Vagina (tissue), 2 donors: ENCODE results near the gene TDG. TPM values are rescaled to one million over a fixed set of nuclear protein-coding genes. Genes with fewer than 3 reads are reported as not detected.

ENCODE experiments used
- DNase-seq, 2 donors: peaks; one replicate each; pipeline ENCODE4 v3.0.0-alpha.2; 2017; ENCODE audit errors: extremely low spot score in 2 of 2
- H3K27ac ChIP-seq: fragments of 200-600 bp; sonication (generic); one replicate; pipeline ENCODE4 v1.5.1; 2019
- H3K27me3 ChIP-seq: fragments of 200-600 bp; sonication (generic); one replicate; pipeline ENCODE4 v1.5.1; 2019
- H3K36me3 ChIP-seq, 2 donors: fragments of 200-600 bp; sonication (generic); one replicate each; pipeline ENCODE4 v1.5.1; 2017 to 2019
- H3K4me1 ChIP-seq: fragments of 200-600 bp; sonication (generic); one replicate; pipeline ENCODE4 v1.5.1; 2019
- H3K4me3 ChIP-seq, 2 donors: fragments of 200-600 bp; sonication (generic); 1 replicate in 1 of 2; 2 replicates in 1 of 2; pipeline ENCODE4 v1.5.1; 2016 to 2019
- H3K9me3 ChIP-seq: fragments of 200-600 bp; sonication (generic); one replicate; pipeline ENCODE4 v1.5.1; 2019
- POLR2A ChIP-seq, 2 donors: fragments of 450-650 bp; IDR thresholded peaks; one replicate each; pipeline ENCODE4 v1.6.1; 2017; ENCODE audit warnings: antibody characterized with exemption in 2 of 2, mild to moderate bottlenecking in 2 of 2, moderate library complexity in 2 of 2
- POLR2AphosphoS5 ChIP-seq, 2 donors: sonication (generic); formaldehyde crosslinking; IDR thresholded peaks; one replicate each; pipeline ENCODE4 v1.9.0; 2017; ENCODE audit warnings: antibody characterized with exemption in 2 of 2, mild to moderate bottlenecking in 2 of 2, low read depth in 1 of 2; ENCODE audit not compliant: insufficient read depth in 1 of 2
- intact Hi-C: fragments of 100-400 bp; cut with DNase I; formaldehyde crosslinking; loops from one replicate; pipeline ENCODE4 v1.15.1; 2023
- total RNA-seq: library from RNA; depleted of rRNA; stranded (reverse); fragments of >200 nt; gene quantifications from one replicate; pipeline ENCODE4 v1.2.3, GENCODE V29; 2016
- TF ChIP-seq, protein P1 (sequence below), 3 experiments: fragments of 450-650 bp in 2 of 3; fragments of 200-600 bp in 1 of 3; sonication (generic) in 1 of 3; IDR thresholded peaks; one replicate each; pipeline ENCODE4 v1.5.1; 2017 to 2019; ENCODE audit warnings: antibody characterized with exemption in 3 of 3, mild to moderate bottlenecking in 2 of 3, moderate library complexity in 2 of 3

Gene TDG
- total RNA-seq, result 24.6 TPM

GRCh38 chr12:103965590-103966504, at the start of gene TDG:
Gene TDG, plus strand, starts transcription at chr12:103965872. Its CDS starts 166 bp downstream, at chr12:103966038.
- Histone ChIP-seq H3K9me3 (no peaks in the 10 kb centered on the region), H3K36me3 (no peaks in the 10 kb centered on the region), H3K27ac (peak within 1 kb of the TSS; percentile 91), H3K4me1 (peaks cover 52% of the 10 kb centered on the region), H3K4me3 (peak within 1 kb of the TSS; percentile 75 to 89), H3K27me3 (no peaks in the 10 kb centered on the region)
- DNase-seq, result peak in 1 of 2 donors; percentile 99
- intact Hi-C loops, result loop anchor here (10.0 kb wide), 1 partner anchor 149 kb away; no protein-coding TSS in a partner anchor
- peak; percentile 98 to 99 for TF ChIP-seq POLR2AphosphoS5 (IDR thresholded peaks at IDR 0.05; ENCODE audit: insufficient read depth in 1 of 2, low read depth in 1 of 2)
- TF ChIP-seq, protein P1, sequence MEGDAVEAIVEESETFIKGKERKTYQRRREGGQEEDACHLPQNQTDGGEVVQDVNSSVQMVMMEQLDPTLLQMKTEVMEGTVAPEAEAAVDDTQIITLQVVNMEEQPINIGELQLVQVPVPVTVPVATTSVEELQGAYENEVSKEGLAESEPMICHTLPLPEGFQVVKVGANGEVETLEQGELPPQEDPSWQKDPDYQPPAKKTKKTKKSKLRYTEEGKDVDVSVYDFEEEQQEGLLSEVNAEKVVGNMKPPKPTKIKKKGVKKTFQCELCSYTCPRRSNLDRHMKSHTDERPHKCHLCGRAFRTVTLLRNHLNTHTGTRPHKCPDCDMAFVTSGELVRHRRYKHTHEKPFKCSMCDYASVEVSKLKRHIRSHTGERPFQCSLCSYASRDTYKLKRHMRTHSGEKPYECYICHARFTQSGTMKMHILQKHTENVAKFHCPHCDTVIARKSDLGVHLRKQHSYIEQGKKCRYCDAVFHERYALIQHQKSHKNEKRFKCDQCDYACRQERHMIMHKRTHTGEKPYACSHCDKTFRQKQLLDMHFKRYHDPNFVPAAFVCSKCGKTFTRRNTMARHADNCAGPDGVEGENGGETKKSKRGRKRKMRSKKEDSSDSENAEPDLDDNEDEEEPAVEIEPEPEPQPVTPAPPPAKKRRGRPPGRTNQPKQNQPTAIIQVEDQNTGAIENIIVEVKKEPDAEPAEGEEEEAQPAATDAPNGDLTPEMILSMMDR (IDR thresholded peaks at IDR 0.05), result peak in 2 of 3 experiments; percentile 6 to 54
- TF ChIP-seq POLR2A (IDR thresholded peaks at IDR 0.05), result peak in 1 of 2 donors; percentile 78

DNA sequence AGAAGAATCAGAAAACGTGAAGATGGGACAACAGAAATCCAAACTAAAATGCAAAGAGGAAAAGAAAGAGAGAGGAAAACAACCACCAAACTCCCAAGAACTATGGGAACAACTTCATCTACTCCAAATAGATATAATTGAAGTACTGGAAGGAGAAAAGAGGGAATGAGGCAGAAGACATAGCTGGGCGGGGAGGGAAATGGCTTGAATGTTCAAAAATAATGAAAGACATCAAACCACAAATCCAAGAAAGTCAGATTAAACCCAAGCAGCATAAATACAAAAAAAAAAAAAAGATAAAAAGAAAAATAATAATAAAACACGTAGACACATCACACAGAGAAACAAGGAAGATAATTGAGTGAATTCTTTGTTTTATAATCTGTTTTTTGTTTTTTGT, 47.8 kb upstream of the TDG start:
- Histone ChIP-seq H3K27ac (no peak overlapping the region), H3K4me1 (no peaks in the 10 kb centered on the region), H3K36me3 (no peaks in the 10 kb centered on the region), H3K27me3 (no peaks in the 10 kb centered on the region), H3K9me3 (no peaks in the 10 kb centered on the region), H3K4me3 (no peak overlapping the region)
- no peak for DNase-seq
- TF ChIP-seq POLR2A (IDR thresholded peaks at IDR 0.05) (no peak), POLR2AphosphoS5 (IDR thresholded peaks at IDR 0.05; ENCODE audit: insufficient read depth in 1 of 2, low read depth in 1 of 2) (no peak)
- TF ChIP-seq, protein P1 (IDR thresholded peaks at IDR 0.05), result no peak
- intact Hi-C loops, result no loop called here

GRCh38 chr12:103924761-103925641, 40.7 kb upstream of the TDG start:
- DNase-seq, result no peak
- H3K4me1 ChIP-seq, result peaks cover 9% of the 10 kb centered on the region
- no peak overlapping the region for H3K27ac ChIP-seq
- H3K9me3 ChIP-seq, result no peaks in the 10 kb centered on the region
- no peak overlapping the region for H3K4me3 ChIP-seq
- intact Hi-C loops, result no loop called here
- TF ChIP-seq, protein P1 (IDR thresholded peaks at IDR 0.05), result no peak
- TF ChIP-seq POLR2A (IDR thresholded peaks at IDR 0.05) (no peak), POLR2AphosphoS5 (IDR thresholded peaks at IDR 0.05; ENCODE audit: insufficient read depth in 1 of 2, low read depth in 1 of 2) (no peak)
- no peaks in the 10 kb centered on the region for H3K36me3 ChIP-seq
- H3K27me3 ChIP-seq, result no peaks in the 10 kb centered on the region

DNA sequence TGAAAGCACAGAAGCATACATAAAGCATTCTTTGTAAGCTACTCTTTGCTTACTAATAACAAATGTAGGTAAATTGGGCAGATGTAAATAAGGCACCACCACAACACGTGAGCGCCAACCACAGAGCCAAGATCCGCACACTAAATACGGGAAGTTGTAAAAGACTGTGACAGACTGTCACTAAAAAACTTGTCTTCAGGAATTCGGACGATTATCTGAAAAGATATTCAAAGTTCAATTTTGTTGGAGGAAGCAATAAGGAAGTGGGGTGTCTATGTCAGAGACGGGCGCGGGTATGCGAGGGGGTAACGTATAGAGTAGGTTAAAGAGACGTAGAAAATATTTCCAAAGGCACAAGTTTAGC, 37.0 kb upstream of the TDG start:
- H3K36me3 ChIP-seq, result peaks cover 0 to 5% of the 10 kb centered on the region in 2 donors
- intact Hi-C loops, result no loop called here
- TF ChIP-seq POLR2AphosphoS5 (IDR thresholded peaks at IDR 0.05; ENCODE audit: insufficient read depth in 1 of 2, low read depth in 1 of 2), result no peak
- no peak for TF ChIP-seq POLR2A (IDR thresholded peaks at IDR 0.05)
- TF ChIP-seq, protein P1 (IDR thresholded peaks at IDR 0.05), result no peak
- H3K27me3 ChIP-seq, result no peaks in the 10 kb centered on the region
- H3K9me3 ChIP-seq, result no peaks in the 10 kb centered on the region
- H3K4me1 ChIP-seq, result peaks cover 36% of the 10 kb centered on the region
- H3K27ac ChIP-seq, result peak overlapping the region; percentile 82
- DNase-seq, result no peak
- H3K4me3 ChIP-seq, result peak overlapping the region; percentile 61 to 95
